SU-DHL-6 (cell line): ENCODE data around the gene NPAS1.

Source experiments
- EZH2phosphoT487 ChIP-seq: fragments of 200-600 bp; sonication (generic), shearing (Covaris generic); conservative IDR thresholded peaks from 2 replicates; pipeline ENCODE4 v1.6.1; 2018; ENCODE audit warnings: mild to moderate bottlenecking, antibody characterized with exemption, low read length, moderate library complexity, mixed read lengths
- TF ChIP-seq, protein P1 (sequence below): fragments of 200-600 bp; sonication (generic); IDR thresholded peaks from one replicate; pipeline ENCODE4 v1.5.1; 2017; ENCODE audit warnings: antibody characterized with exemption, mild to moderate bottlenecking, low read length, moderate library complexity; ENCODE audit not compliant: insufficient read depth, poor library complexity, severe bottlenecking

DNA sequence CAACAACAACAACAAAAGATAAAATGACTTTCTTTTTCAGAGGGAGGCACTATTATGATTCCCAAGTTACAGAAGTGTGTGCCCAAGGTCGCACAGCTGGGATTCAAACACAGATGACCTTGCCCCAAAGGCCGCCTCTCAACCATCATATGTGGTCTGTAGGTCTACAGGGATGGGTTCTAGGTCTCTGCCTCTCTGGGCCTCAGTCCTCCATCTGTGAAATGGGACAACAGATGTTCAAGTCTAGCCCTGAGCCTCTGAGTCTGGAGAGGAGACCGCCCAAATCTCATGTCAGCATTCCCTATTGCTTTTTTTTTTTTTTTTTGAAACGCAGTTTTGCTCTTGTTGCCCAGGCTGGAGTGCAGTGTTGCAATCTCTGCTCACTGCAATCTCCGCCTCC, 4.9 kb downstream of the NPAS1 start:
- TF ChIP-seq, protein P1, sequence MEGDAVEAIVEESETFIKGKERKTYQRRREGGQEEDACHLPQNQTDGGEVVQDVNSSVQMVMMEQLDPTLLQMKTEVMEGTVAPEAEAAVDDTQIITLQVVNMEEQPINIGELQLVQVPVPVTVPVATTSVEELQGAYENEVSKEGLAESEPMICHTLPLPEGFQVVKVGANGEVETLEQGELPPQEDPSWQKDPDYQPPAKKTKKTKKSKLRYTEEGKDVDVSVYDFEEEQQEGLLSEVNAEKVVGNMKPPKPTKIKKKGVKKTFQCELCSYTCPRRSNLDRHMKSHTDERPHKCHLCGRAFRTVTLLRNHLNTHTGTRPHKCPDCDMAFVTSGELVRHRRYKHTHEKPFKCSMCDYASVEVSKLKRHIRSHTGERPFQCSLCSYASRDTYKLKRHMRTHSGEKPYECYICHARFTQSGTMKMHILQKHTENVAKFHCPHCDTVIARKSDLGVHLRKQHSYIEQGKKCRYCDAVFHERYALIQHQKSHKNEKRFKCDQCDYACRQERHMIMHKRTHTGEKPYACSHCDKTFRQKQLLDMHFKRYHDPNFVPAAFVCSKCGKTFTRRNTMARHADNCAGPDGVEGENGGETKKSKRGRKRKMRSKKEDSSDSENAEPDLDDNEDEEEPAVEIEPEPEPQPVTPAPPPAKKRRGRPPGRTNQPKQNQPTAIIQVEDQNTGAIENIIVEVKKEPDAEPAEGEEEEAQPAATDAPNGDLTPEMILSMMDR = no peak
- TF ChIP-seq EZH2phosphoT487 = no peak
